Peyer's patch (tissue), 4 donors: ENCODE results near the gene SMAD3. TPM values are rescaled to one million over a fixed set of nuclear protein-coding genes. Genes with fewer than 3 reads are reported as not detected.
"Not testable (repeated sequence)": the region's sequence is repeated elsewhere in the genome, so short reads cannot be mapped to it uniquely, and the experiment has no call there.

ENCODE experiments used
- DNase-seq, 3 donors: peaks; one replicate each; pipeline ENCODE4 v3.0.0-alpha.2; 2017 to 2019
- H3K27ac ChIP-seq, 4 donors: fragments of 200-600 bp; sonication (generic); one replicate each; pipeline ENCODE4 v1.5.1; 2016 to 2019
- H3K27me3 ChIP-seq, 2 donors: fragments of 200-600 bp; sonication (generic); one replicate each; pipeline ENCODE4 v1.5.1; 2019
- H3K36me3 ChIP-seq, 3 donors: fragments of 200-600 bp; sonication (generic); one replicate each; pipeline ENCODE4 v1.5.1; 2016 to 2019
- H3K4me1 ChIP-seq, 4 donors: fragments of 200-600 bp; sonication (generic); one replicate each; pipeline ENCODE4 v1.5.1; 2016 to 2019
- H3K4me3 ChIP-seq, 4 donors: fragments of 200-600 bp; sonication (generic); 1 replicate in 3 of 4; 2 replicates in 1 of 4; pipeline ENCODE4 v1.5.1; 2016 to 2019; ENCODE audit warnings: mild to moderate bottlenecking in 1 of 4
- H3K9me3 ChIP-seq, 4 donors: fragments of 200-600 bp; sonication (generic); one replicate each; pipeline ENCODE4 v1.5.1; 2016 to 2019; ENCODE audit warnings: mild to moderate bottlenecking in 1 of 4
- CTCF ChIP-seq, 6 experiments: fragments of 450-650 bp in 4 of 6; fragments of 200-600 bp in 2 of 6; sonication (generic) in 1 of 6; IDR thresholded peaks; one replicate each; pipeline ENCODE4 v1.5.1; 2017 to 2019; ENCODE audit warnings: antibody characterized with exemption in 6 of 6, mild to moderate bottlenecking in 3 of 6, moderate library complexity in 1 of 6
- POLR2A ChIP-seq, 2 donors: fragments of 450-650 bp; IDR thresholded peaks; one replicate each; pipeline ENCODE4 v1.5.1; 2017; ENCODE audit warnings: antibody characterized with exemption in 2 of 2, mild to moderate bottlenecking in 2 of 2, moderate library complexity in 2 of 2
- total RNA-seq, 4 donors: library from RNA; depleted of rRNA; stranded (reverse); fragments of >200 nt; gene quantifications; one replicate each; pipeline ENCODE4 v1.1.0, GENCODE V29; 2016

The SMAD3 gene
- total RNA-seq, 4 donors from 2014 or later: 43.7 to 80.0 (median 60.2) TPM

- peak in 1 of 3 donors; percentile 85 for DNase-seq
- TF ChIP-seq CTCF (IDR thresholded peaks at IDR 0.05) (no peak), POLR2A (IDR thresholded peaks at IDR 0.05) (no peak)
- no peaks in the 10 kb centered on the region for H3K27me3 ChIP-seq
Measured at GRCh38 chr15:67024314-67024997, 40.9 kb upstream of the SMAD3 start.

GRCh38 chr15:67024998-67025368 is 40.4 kb upstream of the SMAD3 start:
- TF ChIP-seq CTCF (IDR thresholded peaks at IDR 0.05) (no peak), POLR2A (IDR thresholded peaks at IDR 0.05) (no peak)
- H3K27ac ChIP-seq: peak overlapping the region; percentile 5 to 70 (median 47)
- no peak for DNase-seq
- no peaks in the 10 kb centered on the region for H3K36me3 ChIP-seq
- H3K4me3 ChIP-seq: no peak overlapping the region
- H3K9me3 ChIP-seq: no peaks in the 10 kb centered on the region
- H3K27me3 ChIP-seq: no peaks in the 10 kb centered on the region
- H3K4me1 ChIP-seq: peaks cover 0 to 34% (median 1%) of the 10 kb centered on the region in 4 donors

More at GRCh38 chr15:67024314-67024997, 40.9 kb upstream of the SMAD3 start:
- Histone ChIP-seq H3K4me3 (no peak overlapping the region), H3K4me1 (peaks cover 0 to 34% (median 1%) of the 10 kb centered on the region in 4 donors), H3K36me3 (no peaks in the 10 kb centered on the region), H3K27ac (peak overlapping the region; percentile 25 to 70 (median 47)), H3K9me3 (no peaks in the 10 kb centered on the region)

- Histone ChIP-seq H3K4me1 (peaks cover 0 to 40% (median 1%) of the 10 kb centered on the region in 4 donors), H3K4me3 (no peak overlapping the region), H3K9me3 (no peaks in the 10 kb centered on the region), H3K36me3 (no peaks in the 10 kb centered on the region), H3K27me3 (no peaks in the 10 kb centered on the region), H3K27ac (peak overlapping the region; percentile 5 to 70 (median 33))
- TF ChIP-seq CTCF (IDR thresholded peaks at IDR 0.05) (no peak), POLR2A (IDR thresholded peaks at IDR 0.05) (no peak)
- no peak for DNase-seq
Measured at GRCh38 chr15:67025719-67026609, 39.4 kb upstream of the SMAD3 start.

- H3K27me3 ChIP-seq: no peaks in the 10 kb centered on the region
- no peaks in the 10 kb centered on the region for H3K36me3 ChIP-seq
- H3K4me1 ChIP-seq: peaks cover 0 to 40% (median 1%) of the 10 kb centered on the region in 4 donors
- DNase-seq: no peak
- no peak overlapping the region for H3K4me3 ChIP-seq
- H3K9me3 ChIP-seq: no peaks in the 10 kb centered on the region
- TF ChIP-seq POLR2A (IDR thresholded peaks at IDR 0.05): no peak
- no peak for TF ChIP-seq CTCF (IDR thresholded peaks at IDR 0.05)
- peak overlapping the region in 2 of 4 donors; percentile 58 to 70 for H3K27ac ChIP-seq
Measured at GRCh38 chr15:67026610-67026967, 38.8 kb upstream of the SMAD3 start.

GRCh38 chr15:67028440-67028839 is 37.0 kb upstream of the SMAD3 start:
- DNase-seq, H3K4me3 ChIP-seq, H3K9me3 ChIP-seq, H3K27me3 ChIP-seq, H3K36me3 ChIP-seq, H3K27ac ChIP-seq: not testable (repeated sequence)
- H3K4me1 ChIP-seq: peaks cover 0 to 44% (median 3%) of the 10 kb centered on the region in 4 donors
